ENCODE results near the gene NHSL2. TPM values are rescaled to one million over a fixed set of nuclear protein-coding genes. Genes with fewer than 3 reads are reported as not detected.

Gene NHSL2
- total RNA-seq, 1 donor from 2014 or later, result 13.0 TPM

- no peaks in the 10 kb centered on the region for H3K36me3 ChIP-seq (ENCODE audit: insufficient read depth, low read length)
- TF ChIP-seq EZH2 (IDR thresholded peaks at IDR 0.05; ENCODE audit: insufficient read depth, low read length) (no peak), CTCF (IDR thresholded peaks at IDR 0.05; ENCODE audit: insufficient read depth, low read depth, low read length) (no peak)
- H3K27ac ChIP-seq (ENCODE audit: low read depth, low read length), result no peak overlapping the region
- DNase-seq (ENCODE audit: low read depth) (no peak), FAIRE-seq (no peak)
- no peak overlapping the region for H3K9ac ChIP-seq (ENCODE audit: low read length)
- Mint-ChIP-seq H3K4me3 (ENCODE audit: unreplicated experiment) (no peak overlapping the region), H3K9me3 (ENCODE audit: unreplicated experiment) (no peaks in the 10 kb centered on the region), H3K36me3 (ENCODE audit: low read depth, unreplicated experiment) (peaks cover 6% of the 10 kb centered on the region), H3K4me1 (ENCODE audit: low read depth, unreplicated experiment) (peaks cover 15% of the 10 kb centered on the region), H3K27me3 (ENCODE audit: low read depth, unreplicated experiment) (no peaks in the 10 kb centered on the region), H3K27ac (ENCODE audit: unreplicated experiment) (no peak overlapping the region)
- no peaks in the 10 kb centered on the region for H3K4me1 ChIP-seq (ENCODE audit: insufficient read depth, low read length)
- H3K4me2 ChIP-seq (ENCODE audit: low read length), result no peak overlapping the region
- no peaks in the 10 kb centered on the region for H3K9me3 ChIP-seq (ENCODE audit: insufficient read depth, low read depth, low read length)
- H3K4me3 ChIP-seq (ENCODE audit: insufficient read depth, low read depth, low read length), result no peak overlapping the region
- H3K79me2 ChIP-seq (ENCODE audit: insufficient read depth, low read length), result no peaks in the 10 kb centered on the region
- no peak overlapping the region for H2AFZ ChIP-seq (ENCODE audit: low read depth, low read length)
- H4K20me1 ChIP-seq (ENCODE audit: insufficient read depth, low read length), result no peaks in the 10 kb centered on the region
- H3K27me3 ChIP-seq (ENCODE audit: insufficient read depth, low read length), result no peaks in the 10 kb centered on the region
Observed at GRCh38 chrX:72105436-72105835, 194.8 kb downstream of the NHSL2 start.

GRCh38 chrX:72107320-72107719 is 196.7 kb downstream of the NHSL2 start:
- Histone ChIP-seq H3K4me3 (ENCODE audit: insufficient read depth, low read depth, low read length) (no peak overlapping the region), H3K4me1 (ENCODE audit: insufficient read depth, low read length) (no peaks in the 10 kb centered on the region), H3K27me3 (ENCODE audit: insufficient read depth, low read length) (no peaks in the 10 kb centered on the region), H4K20me1 (ENCODE audit: insufficient read depth, low read length) (no peaks in the 10 kb centered on the region), H3K36me3 (ENCODE audit: insufficient read depth, low read length) (no peaks in the 10 kb centered on the region), H3K79me2 (ENCODE audit: insufficient read depth, low read length) (no peaks in the 10 kb centered on the region), H3K27ac (ENCODE audit: low read depth, low read length) (no peak overlapping the region), H3K9ac (ENCODE audit: low read length) (no peak overlapping the region), H3K4me2 (ENCODE audit: low read length) (no peak overlapping the region), H3K9me3 (ENCODE audit: insufficient read depth, low read depth, low read length) (no peaks in the 10 kb centered on the region), H2AFZ (ENCODE audit: low read depth, low read length) (no peak overlapping the region)
- FAIRE-seq (no peak), DNase-seq (ENCODE audit: low read depth) (no peak)
- Mint-ChIP-seq H3K4me3 (ENCODE audit: unreplicated experiment) (no peak overlapping the region), H3K4me1 (ENCODE audit: low read depth, unreplicated experiment) (peaks cover 11% of the 10 kb centered on the region), H3K36me3 (ENCODE audit: low read depth, unreplicated experiment) (peaks cover 6% of the 10 kb centered on the region), H3K9me3 (ENCODE audit: unreplicated experiment) (no peaks in the 10 kb centered on the region), H3K27ac (ENCODE audit: unreplicated experiment) (peak overlapping the region; percentile 92), H3K27me3 (ENCODE audit: low read depth, unreplicated experiment) (no peaks in the 10 kb centered on the region)
- TF ChIP-seq EZH2 (IDR thresholded peaks at IDR 0.05; ENCODE audit: insufficient read depth, low read length), result no peak
- TF ChIP-seq CTCF (IDR thresholded peaks at IDR 0.05; ENCODE audit: insufficient read depth, low read depth, low read length), result no peak

- peak; percentile 50 for FAIRE-seq
- H3K9me3 Mint-ChIP-seq (ENCODE audit: unreplicated experiment), result no peaks in the 10 kb centered on the region
- no peak overlapping the region for H3K4me2 ChIP-seq (ENCODE audit: low read length)
- DNase-seq (ENCODE audit: low read depth), result no peak
- H3K4me3 ChIP-seq (ENCODE audit: insufficient read depth, low read depth, low read length), result no peak overlapping the region
- TF ChIP-seq EZH2 (IDR thresholded peaks at IDR 0.05; ENCODE audit: insufficient read depth, low read length), result no peak
- H3K4me3 Mint-ChIP-seq (ENCODE audit: unreplicated experiment), result no peak overlapping the region
- H3K4me1 ChIP-seq (ENCODE audit: insufficient read depth, low read length), result no peaks in the 10 kb centered on the region
- no peak overlapping the region for H3K9ac ChIP-seq (ENCODE audit: low read length)
- no peak overlapping the region for H2AFZ ChIP-seq (ENCODE audit: low read depth, low read length)
- no peaks in the 10 kb centered on the region for H3K27me3 Mint-ChIP-seq (ENCODE audit: low read depth, unreplicated experiment)
- H3K79me2 ChIP-seq (ENCODE audit: insufficient read depth, low read length), result no peaks in the 10 kb centered on the region
- H3K27ac ChIP-seq (ENCODE audit: low read depth, low read length), result no peak overlapping the region
- H3K27me3 ChIP-seq (ENCODE audit: insufficient read depth, low read length), result no peaks in the 10 kb centered on the region
- H3K36me3 ChIP-seq (ENCODE audit: insufficient read depth, low read length), result no peaks in the 10 kb centered on the region
- peaks cover 7% of the 10 kb centered on the region for H3K4me1 Mint-ChIP-seq (ENCODE audit: low read depth, unreplicated experiment)
- H4K20me1 ChIP-seq (ENCODE audit: insufficient read depth, low read length), result no peaks in the 10 kb centered on the region
- H3K36me3 Mint-ChIP-seq (ENCODE audit: low read depth, unreplicated experiment), result peaks cover 6% of the 10 kb centered on the region
- no peaks in the 10 kb centered on the region for H3K9me3 ChIP-seq (ENCODE audit: insufficient read depth, low read depth, low read length)
- H3K27ac Mint-ChIP-seq (ENCODE audit: unreplicated experiment), result no peak overlapping the region
Observed at GRCh38 chrX:72107841-72108595, 197.4 kb downstream of the NHSL2 start.
